Astrocyte (in vitro differentiated cells and primary cell): ENCODE data around the gene FCHO1. TPM values are rescaled to one million over a fixed set of nuclear protein-coding genes. Genes with fewer than 3 reads are reported as not detected.

ENCODE experiments used
- DNase-seq: peaks from one replicate; pipeline ENCODE4 v3.0.0-alpha.2; 2010; ENCODE audit warnings: low read depth
- FAIRE-seq: peaks from 2 replicates; lab custom pipeline; 2011; peaks lifted over from hg19 to GRCh38; lab: Jason Lieb, UNC
- H2AFZ ChIP-seq: 2 replicates; pipeline ENCODE4 v1.6.0; 2012; ENCODE audit warnings: low read depth, low read length, inconsistent platforms
- H3K27ac ChIP-seq: 2 replicates; pipeline ENCODE4 v1.5.1; 2011; ENCODE audit warnings: low read depth, low read length, inconsistent platforms
- H3K27me3 ChIP-seq: 2 replicates; pipeline ENCODE4 v1.6.0; 2011; ENCODE audit warnings: low read length, inconsistent platforms; ENCODE audit not compliant: insufficient read depth
- H3K36me3 ChIP-seq: 2 replicates; pipeline ENCODE4 v1.5.1; 2011; ENCODE audit warnings: low read length, inconsistent platforms; ENCODE audit not compliant: insufficient read depth
- H3K4me1 ChIP-seq: 2 replicates; pipeline ENCODE4 v1.5.1; 2011; ENCODE audit warnings: low read length, inconsistent platforms; ENCODE audit not compliant: insufficient read depth
- H3K4me2 ChIP-seq: 2 replicates; pipeline ENCODE4 v1.6.0; 2012; ENCODE audit warnings: low read length, inconsistent platforms
- H3K4me3 ChIP-seq: 2 replicates; pipeline ENCODE4 v1.5.1; 2011; ENCODE audit warnings: low read depth, mild to moderate bottlenecking, low read length, inconsistent platforms; ENCODE audit not compliant: insufficient read depth
- H3K79me2 ChIP-seq: 2 replicates; pipeline ENCODE4 v1.6.0; 2012; ENCODE audit warnings: mild to moderate bottlenecking, low read length, inconsistent platforms; ENCODE audit not compliant: insufficient read depth
- H3K9ac ChIP-seq: 2 replicates; pipeline ENCODE4 v1.6.0; 2012; ENCODE audit warnings: mild to moderate bottlenecking, low read length, inconsistent platforms
- H3K9me3 ChIP-seq: 2 replicates; pipeline ENCODE4 v1.5.1; 2012; ENCODE audit warnings: low read depth, mild to moderate bottlenecking, low read length, inconsistent platforms; ENCODE audit not compliant: insufficient read depth
- H4K20me1 ChIP-seq: 2 replicates; pipeline ENCODE4 v1.6.0; 2012; ENCODE audit warnings: low read length, inconsistent platforms; ENCODE audit not compliant: insufficient read depth
- H3K27ac Mint-ChIP-seq: one replicate; pipeline ENCODE4 v1.8.0; 2021; ENCODE audit warnings: mild to moderate bottlenecking, mixed read lengths; ENCODE audit not compliant: unreplicated experiment
- H3K27me3 Mint-ChIP-seq: one replicate; pipeline ENCODE4 v1.8.0; 2021; ENCODE audit warnings: low read depth, mixed read lengths; ENCODE audit not compliant: unreplicated experiment
- H3K36me3 Mint-ChIP-seq: one replicate; pipeline ENCODE4 v1.8.0; 2021; ENCODE audit warnings: low read depth, mixed read lengths; ENCODE audit not compliant: unreplicated experiment
- H3K4me1 Mint-ChIP-seq: one replicate; pipeline ENCODE4 v1.8.0; 2021; ENCODE audit warnings: low read depth, mixed read lengths; ENCODE audit not compliant: unreplicated experiment
- H3K4me3 Mint-ChIP-seq: one replicate; pipeline ENCODE4 v1.8.0; 2021; ENCODE audit warnings: mild to moderate bottlenecking, moderate library complexity, mixed read lengths; ENCODE audit not compliant: unreplicated experiment
- H3K9me3 Mint-ChIP-seq: one replicate; pipeline ENCODE4 v1.8.0; 2021; ENCODE audit warnings: mild to moderate bottlenecking, mixed read lengths; ENCODE audit not compliant: unreplicated experiment
- EZH2 ChIP-seq: IDR thresholded peaks from 2 replicates; pipeline ENCODE4 v1.6.1; 2012; ENCODE audit warnings: mild to moderate bottlenecking, low read length, inconsistent platforms; ENCODE audit not compliant: insufficient read depth
- total RNA-seq: library from RNA; stranded (reverse); gene quantifications from 2 replicates; pipeline ENCODE4 v1.2.1, GENCODE V29; 2021
- TF ChIP-seq, protein P1 (sequence below): IDR thresholded peaks from 2 replicates; pipeline ENCODE4 v1.5.1; 2011; ENCODE audit warnings: low read depth, mild to moderate bottlenecking, inconsistent platforms, low read length, moderate library complexity; ENCODE audit not compliant: insufficient read depth

Gene FCHO1
- total RNA-seq, 1 donor from 2014 or later = 2.0 TPM

DNA sequence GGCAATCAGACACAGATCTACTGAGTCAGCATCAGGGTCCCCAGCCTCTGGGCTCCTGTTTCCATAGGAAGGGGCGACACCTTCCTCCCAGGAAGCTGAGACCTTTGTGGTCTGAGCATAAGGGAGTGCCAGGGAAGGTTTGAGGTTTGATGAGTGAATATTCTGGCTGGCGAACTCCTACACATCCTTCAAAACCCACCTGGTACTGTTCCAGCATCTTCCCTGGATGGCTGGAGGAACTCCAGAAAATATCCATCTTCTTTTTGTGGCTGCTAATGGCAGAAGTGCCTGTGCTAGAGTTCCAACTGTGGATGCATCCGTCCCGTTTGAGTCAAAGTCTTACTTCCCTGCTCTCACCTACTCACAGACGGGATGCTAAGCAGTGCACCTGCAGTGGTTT, 60.8 kb downstream of the FCHO1 start:
- H3K4me3 ChIP-seq = no peak overlapping the region
- H4K20me1 ChIP-seq = no peaks in the 10 kb centered on the region
- H3K9me3 ChIP-seq = no peaks in the 10 kb centered on the region
- no peak for TF ChIP-seq EZH2
- TF ChIP-seq, protein P1, sequence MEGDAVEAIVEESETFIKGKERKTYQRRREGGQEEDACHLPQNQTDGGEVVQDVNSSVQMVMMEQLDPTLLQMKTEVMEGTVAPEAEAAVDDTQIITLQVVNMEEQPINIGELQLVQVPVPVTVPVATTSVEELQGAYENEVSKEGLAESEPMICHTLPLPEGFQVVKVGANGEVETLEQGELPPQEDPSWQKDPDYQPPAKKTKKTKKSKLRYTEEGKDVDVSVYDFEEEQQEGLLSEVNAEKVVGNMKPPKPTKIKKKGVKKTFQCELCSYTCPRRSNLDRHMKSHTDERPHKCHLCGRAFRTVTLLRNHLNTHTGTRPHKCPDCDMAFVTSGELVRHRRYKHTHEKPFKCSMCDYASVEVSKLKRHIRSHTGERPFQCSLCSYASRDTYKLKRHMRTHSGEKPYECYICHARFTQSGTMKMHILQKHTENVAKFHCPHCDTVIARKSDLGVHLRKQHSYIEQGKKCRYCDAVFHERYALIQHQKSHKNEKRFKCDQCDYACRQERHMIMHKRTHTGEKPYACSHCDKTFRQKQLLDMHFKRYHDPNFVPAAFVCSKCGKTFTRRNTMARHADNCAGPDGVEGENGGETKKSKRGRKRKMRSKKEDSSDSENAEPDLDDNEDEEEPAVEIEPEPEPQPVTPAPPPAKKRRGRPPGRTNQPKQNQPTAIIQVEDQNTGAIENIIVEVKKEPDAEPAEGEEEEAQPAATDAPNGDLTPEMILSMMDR = no peak
- Mint-ChIP-seq H3K36me3 (no peaks in the 10 kb centered on the region), H3K27ac (no peak overlapping the region), H3K4me1 (no peaks in the 10 kb centered on the region), H3K4me3 (no peak overlapping the region), H3K9me3 (peaks cover 3% of the 10 kb centered on the region), H3K27me3 (peaks cover 31% of the 10 kb centered on the region)
- H3K9ac ChIP-seq = no peak overlapping the region
- H3K4me1 ChIP-seq = no peaks in the 10 kb centered on the region
- no peaks in the 10 kb centered on the region for H3K79me2 ChIP-seq
- no peak for FAIRE-seq
- H2AFZ ChIP-seq = no peak overlapping the region
- no peaks in the 10 kb centered on the region for H3K27me3 ChIP-seq
- no peaks in the 10 kb centered on the region for H3K36me3 ChIP-seq
- no peak overlapping the region for H3K4me2 ChIP-seq
- no peak for DNase-seq
- no peak overlapping the region for H3K27ac ChIP-seq

DNA sequence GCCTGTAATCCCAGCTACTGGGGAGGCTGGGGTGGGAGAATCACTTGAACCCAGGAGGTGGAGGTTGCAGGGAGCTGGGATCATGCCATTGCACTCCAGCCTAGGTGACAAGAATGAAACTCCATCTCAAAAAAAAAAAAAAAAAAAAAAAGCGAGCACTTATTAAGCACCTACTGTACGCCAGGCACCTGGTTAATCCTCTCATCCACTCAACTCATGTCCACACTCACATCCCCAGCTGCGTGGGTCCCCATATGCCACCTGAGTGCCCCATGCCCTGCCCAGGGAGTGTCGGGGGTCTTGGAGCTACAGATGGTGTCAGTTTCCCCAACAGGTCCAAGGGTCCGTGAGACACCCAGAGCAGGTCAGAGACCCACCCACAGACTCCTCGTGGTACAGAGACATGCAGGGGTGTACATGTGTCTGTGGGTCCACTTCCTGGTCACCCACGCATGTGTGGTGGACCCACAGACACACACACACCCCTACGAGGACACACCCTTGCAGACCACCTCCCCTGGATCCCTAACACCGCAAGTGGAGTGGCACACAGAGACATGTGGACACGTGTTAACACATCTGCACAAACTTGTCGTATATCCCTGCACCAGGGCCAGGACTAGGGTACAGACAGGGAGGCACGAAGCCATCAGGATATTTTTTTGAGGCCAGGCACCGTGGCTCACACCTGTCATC, 66.5 kb downstream of the FCHO1 start:
- Mint-ChIP-seq H3K4me1 (no peaks in the 10 kb centered on the region), H3K9me3 (peaks cover 3% of the 10 kb centered on the region), H3K27me3 (peaks cover 11% of the 10 kb centered on the region), H3K4me3 (no peak overlapping the region), H3K27ac (no peak overlapping the region), H3K36me3 (no peaks in the 10 kb centered on the region)
- no peak for TF ChIP-seq EZH2
- TF ChIP-seq, protein P1 = no peak
- no peaks in the 10 kb centered on the region for H3K9me3 ChIP-seq
- no peaks in the 10 kb centered on the region for H3K79me2 ChIP-seq
- H2AFZ ChIP-seq = no peak overlapping the region
- no peaks in the 10 kb centered on the region for H3K4me1 ChIP-seq
- H3K4me2 ChIP-seq = no peak overlapping the region
- no peaks in the 10 kb centered on the region for H4K20me1 ChIP-seq
- H3K27me3 ChIP-seq = no peaks in the 10 kb centered on the region
- no peaks in the 10 kb centered on the region for H3K36me3 ChIP-seq
- no peak overlapping the region for H3K9ac ChIP-seq
- DNase-seq = no peak
- H3K4me3 ChIP-seq = no peak overlapping the region
- no peak for FAIRE-seq
- H3K27ac ChIP-seq = no peak overlapping the region

DNA sequence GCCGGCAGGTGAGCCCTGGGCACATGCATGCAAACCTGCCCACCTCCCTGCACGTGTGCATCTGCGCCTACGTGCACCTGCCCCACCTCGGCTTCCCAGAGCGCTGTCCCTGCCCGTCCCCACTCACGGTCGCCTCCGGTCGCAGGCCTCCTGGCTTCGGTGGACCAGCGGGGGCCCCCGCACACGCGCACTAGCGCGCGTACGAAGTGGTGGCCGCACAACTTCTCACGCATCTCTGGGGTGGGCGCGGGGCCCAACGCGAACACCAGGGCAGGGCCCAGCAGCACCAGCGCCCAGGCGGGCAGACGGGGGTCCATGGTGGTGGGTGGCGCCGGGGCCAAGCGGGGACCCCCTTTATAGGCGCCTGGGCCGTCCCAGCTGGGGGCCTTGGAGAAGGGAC, 69.9 kb downstream of the FCHO1 start, which contains the start of gene INSL3:
Gene INSL3, minus strand, starts transcription at position 330 of the 400 bp plus-strand sequence. Its CDS starts 13 bp downstream, at position 317.
- no peak within 1 kb of the TSS for H3K27ac ChIP-seq
- H3K79me2 ChIP-seq = no peaks in the 10 kb centered on the region
- H3K36me3 Mint-ChIP-seq = no peaks in the 10 kb centered on the region
- no peak within 1 kb of the TSS for H3K4me2 ChIP-seq
- FAIRE-seq = no peak
- no peaks in the 10 kb centered on the region for H3K4me1 ChIP-seq
- no peak within 1 kb of the TSS for H3K4me3 Mint-ChIP-seq
- H3K9me3 ChIP-seq = no peaks in the 10 kb centered on the region
- no peak within 1 kb of the TSS for H3K4me3 ChIP-seq
- no peak within 1 kb of the TSS for H3K9ac ChIP-seq
- no peaks in the 10 kb centered on the region for H3K36me3 ChIP-seq
- H3K27me3 ChIP-seq = no peaks in the 10 kb centered on the region
- H3K27me3 Mint-ChIP-seq = peaks cover 17% of the 10 kb centered on the region
- TF ChIP-seq EZH2 = no peak
- TF ChIP-seq, protein P1 = no peak
- no peak within 1 kb of the TSS for H3K27ac Mint-ChIP-seq
- peaks cover 2% of the 10 kb centered on the region for H3K9me3 Mint-ChIP-seq
- no peaks in the 10 kb centered on the region for H3K4me1 Mint-ChIP-seq
- DNase-seq = no peak
- H2AFZ ChIP-seq = no peak within 1 kb of the TSS
- H4K20me1 ChIP-seq = no peaks in the 10 kb centered on the region
